ENCODE results near the gene IRX6. TPM values are rescaled to one million over a fixed set of nuclear protein-coding genes. Genes with fewer than 3 reads are reported as not detected.
A peak's percentile ranks its signal among the peaks of the same experiment; 100 is the strongest.

The IRX6 gene
- not detected for total RNA-seq
- under 1 TPM in 1 of 3 donors, not detected in 2; 0.10 TPM for polyA plus RNA-seq
- long read RNA-seq, donor 1 = 0 reads
- long read RNA-seq, donor 2 = 0 reads
- long read RNA-seq, donor 3 = 0 reads
- long read RNA-seq, donor 4 = 0 reads
- long read RNA-seq, donor 5 = 0 reads
- long read RNA-seq, donor 6 = 0 reads
- long read RNA-seq, donor 7 = 0 reads
- long read RNA-seq, donor 8 = 0 reads
- long read RNA-seq, donor 9 = 0 reads
- long read RNA-seq, donor 10 = 0 reads

GRCh38 chr16:55323637-55324271 is at the start of gene IRX6:
Gene IRX6, plus strand, starts transcription at chr16:55324203. Its CDS starts 889 bp downstream, at chr16:55325092.
- Histone ChIP-seq H3K27me3 (peaks cover 24 to 87% (median 65%) of the 10 kb centered on the region in 3 donors), H3K27ac (no peak within 1 kb of the TSS), H3K36me3 (no peaks in the 10 kb centered on the region), H3K4me1 (peaks cover 3 to 22% (median 20%) of the 10 kb centered on the region in 4 donors), H3K4me3 (peak within 1 kb of the TSS in 1 of 4 donors; percentile 19), H3K9me3 (no peaks in the 10 kb centered on the region)
- intact Hi-C loops (cut with DNase I; ENCODE audit: low total_unique reads) = no loop called here
- WGBS, 5 donors = 1 to 7% (median 4%) methylated on average over 18 to 49 of the region's 49 CpGs
- TF ChIP-seq POLR2AphosphoS5 (IDR thresholded peaks at IDR 0.05) (no peak), CTCF (IDR thresholded peaks at IDR 0.05) (no peak), EP300 (IDR thresholded peaks at IDR 0.05) (no peak), POLR2A (IDR thresholded peaks at IDR 0.05) (no peak)
- peak in 1 of 2 donors; percentile 34 for DNase-seq

DNA sequence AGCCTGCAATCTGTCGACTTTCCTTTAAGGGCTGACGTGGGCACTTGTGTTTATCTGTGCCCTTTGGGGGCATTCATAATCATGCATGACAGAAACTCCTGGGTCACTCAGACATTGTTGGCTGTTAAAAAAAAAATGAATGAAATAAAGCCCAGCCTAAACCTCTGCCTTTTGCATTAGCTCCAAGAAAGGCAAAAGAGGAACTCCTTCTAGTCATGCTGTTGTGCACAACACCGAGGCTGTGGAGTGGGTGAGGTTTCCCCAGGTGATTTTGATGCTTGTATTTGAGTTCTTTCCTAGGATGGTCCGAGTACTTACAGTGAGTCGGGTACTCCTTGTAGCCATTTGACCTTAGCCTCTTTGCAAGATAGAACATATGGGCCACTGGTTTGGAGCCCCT is 49.6 kb upstream of the IRX6 start:
- intact Hi-C loops (cut with DNase I; ENCODE audit: low total_unique reads) = no loop called here
- H3K27me3 ChIP-seq = peaks cover 0 to 5% (median 0%) of the 10 kb centered on the region in 3 donors
- H3K27ac ChIP-seq = no peak overlapping the region
- no peaks in the 10 kb centered on the region for H3K4me1 ChIP-seq
- H3K9me3 ChIP-seq = no peaks in the 10 kb centered on the region
- H3K4me3 ChIP-seq = no peak overlapping the region
- TF ChIP-seq POLR2AphosphoS5 (IDR thresholded peaks at IDR 0.05) (no peak), EP300 (IDR thresholded peaks at IDR 0.05) (no peak), CTCF (IDR thresholded peaks at IDR 0.05) (no peak)
- DNase-seq = no peak
- no peaks in the 10 kb centered on the region for H3K36me3 ChIP-seq
- 66 to 84% (median 70%) methylated on average over 5 of the region's 5 CpGs for WGBS, 5 donors

DNA sequence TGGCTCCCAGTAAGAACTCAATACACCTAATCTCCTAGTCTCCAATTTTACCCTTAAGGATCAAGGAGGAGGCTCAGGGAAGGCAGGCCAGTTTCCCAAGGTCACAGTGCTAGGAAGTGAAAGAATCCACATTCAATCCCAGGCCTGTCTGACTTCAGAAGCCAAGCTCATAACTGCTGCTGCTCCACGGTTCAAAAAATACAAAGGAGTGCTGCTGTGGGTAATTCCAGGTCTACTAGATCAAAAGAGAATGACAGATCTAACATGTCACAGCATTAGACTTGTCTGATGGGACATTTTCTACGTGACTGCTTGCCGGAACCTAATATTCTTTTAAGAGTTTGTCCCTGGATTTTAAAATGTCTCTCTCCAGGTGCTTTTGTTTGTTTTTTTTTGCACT is 48.8 kb upstream of the IRX6 start:
- Histone ChIP-seq H3K27me3 (peaks cover 0 to 6% (median 0%) of the 10 kb centered on the region in 3 donors), H3K4me3 (no peak overlapping the region), H3K36me3 (no peaks in the 10 kb centered on the region), H3K27ac (no peak overlapping the region), H3K4me1 (no peaks in the 10 kb centered on the region), H3K9me3 (no peaks in the 10 kb centered on the region)
- intact Hi-C loops (cut with DNase I; ENCODE audit: low total_unique reads) = no loop called here
- TF ChIP-seq CTCF (IDR thresholded peaks at IDR 0.05) (no peak), EP300 (IDR thresholded peaks at IDR 0.05) (no peak), POLR2AphosphoS5 (IDR thresholded peaks at IDR 0.05) (no peak), POLR2A (IDR thresholded peaks at IDR 0.05) (no peak)
- DNase-seq = no peak
- WGBS, 5 donors = 64 to 78% (median 68%) methylated on average over 3 of the region's 3 CpGs

DNA sequence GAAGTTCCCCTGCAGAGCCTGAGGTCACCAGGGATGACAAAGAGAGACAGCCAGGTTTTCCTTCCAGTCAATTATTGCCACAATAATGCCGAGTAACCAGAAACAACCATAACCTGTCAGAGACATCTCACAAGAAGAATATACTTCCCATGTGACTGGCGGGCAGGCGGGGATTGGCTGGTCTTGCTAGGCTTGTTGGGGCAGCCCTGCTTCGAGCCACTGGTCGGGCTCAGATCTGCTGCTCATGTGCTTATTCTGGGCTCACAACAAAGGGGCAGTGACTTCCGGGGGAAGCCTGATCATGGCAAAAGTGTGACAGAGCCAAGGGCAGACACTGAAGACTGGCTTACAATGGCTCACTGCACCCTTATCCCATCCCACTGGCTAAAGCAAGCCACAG is 48.1 kb upstream of the IRX6 start:
- no peak for DNase-seq
- Histone ChIP-seq H3K27ac (no peak overlapping the region), H3K36me3 (no peaks in the 10 kb centered on the region), H3K4me1 (no peaks in the 10 kb centered on the region), H3K4me3 (no peak overlapping the region), H3K27me3 (peaks cover 0 to 10% (median 0%) of the 10 kb centered on the region in 3 donors), H3K9me3 (no peaks in the 10 kb centered on the region)
- intact Hi-C loops (cut with DNase I; ENCODE audit: low total_unique reads) = no loop called here
- 80 to 98% (median 87%) methylated on average over 6 of the region's 6 CpGs for WGBS, 5 donors
- TF ChIP-seq POLR2A (IDR thresholded peaks at IDR 0.05) (no peak), EP300 (IDR thresholded peaks at IDR 0.05) (no peak), CTCF (IDR thresholded peaks at IDR 0.05) (no peak), POLR2AphosphoS5 (IDR thresholded peaks at IDR 0.05) (no peak)

Measured in stomach (tissue), 19 donors.